Measurements from ENCODE around the gene DNAJC16. TPM values are rescaled to one million over a fixed set of nuclear protein-coding genes. Genes with fewer than 3 reads are reported as not detected.

Gene DNAJC16
- total and polyA plus RNA-seq, 2 of the 13 experiments (the other 11 are each of a cell fraction or from before 2014, with no cell fraction given), result 11.4 to 15.4 TPM

DNA sequence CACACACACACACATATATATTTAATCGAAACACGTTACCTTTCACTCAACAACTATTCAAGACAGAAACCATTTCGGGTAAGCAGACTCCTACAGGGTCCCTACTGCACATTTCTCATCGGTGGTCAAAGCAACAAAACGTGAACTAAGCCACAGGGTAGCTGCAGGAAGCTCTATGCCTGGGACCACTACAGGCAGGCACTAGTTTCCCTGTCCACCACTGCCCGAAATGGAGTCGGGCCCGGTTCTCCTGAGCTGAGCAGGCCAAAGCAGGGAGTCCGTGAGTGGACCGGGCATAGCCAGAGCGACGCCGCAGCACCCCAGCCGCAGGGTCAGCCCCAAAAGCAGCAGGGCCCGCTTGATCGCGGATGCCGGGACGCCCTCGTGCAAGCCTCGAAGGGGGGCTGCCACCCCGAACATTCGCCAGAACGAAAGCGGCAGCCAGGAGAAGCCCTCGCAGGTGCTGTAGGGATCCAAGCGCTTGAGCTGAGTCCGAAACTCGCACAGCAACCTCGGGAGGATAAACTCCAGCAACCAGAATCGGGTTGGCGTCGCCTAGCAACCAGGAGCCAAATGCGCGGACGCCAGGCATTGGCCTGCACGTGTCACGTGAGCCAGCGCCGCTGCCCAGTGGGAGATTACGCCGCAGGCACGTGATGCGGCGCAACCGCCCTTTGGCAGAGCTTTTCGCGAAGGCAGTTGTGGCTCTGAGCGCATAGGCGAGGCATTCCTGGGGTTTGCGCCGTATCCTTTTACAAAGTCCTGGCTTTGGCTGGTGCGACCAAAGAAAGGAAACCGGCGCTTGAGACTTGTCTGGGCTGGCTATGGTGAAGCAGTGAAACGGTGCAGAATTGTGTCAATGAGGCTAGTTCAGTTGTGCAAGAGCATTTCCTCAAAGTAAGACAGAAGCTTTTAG lies 76.7 kb downstream of the DNAJC16 start (continued):
- TF ChIP-seq FOXK1 (CRISPR knock-in tag; IDR thresholded peaks at IDR 0.05; ENCODE audit: borderline replicate concordance, low read depth) (peak; percentile 74; the same call in 1 of the 2 replicates), REPIN1 (CRISPR knock-in tag; IDR thresholded peaks at IDR 0.05; ENCODE audit: borderline replicate concordance, low read depth) (peak; percentile 75), TBX2 (CRISPR knock-in tag; IDR thresholded peaks at IDR 0.05; ENCODE audit: borderline replicate concordance) (peak; percentile 91), SMAD9 (CRISPR knock-in tag; IDR thresholded peaks at IDR 0.05) (peak; percentile 97; the same call in 1 of the 2 replicates), HDAC1 (CRISPR knock-in tag; IDR thresholded peaks at IDR 0.05) (peak; percentile 85), SIN3A (IDR thresholded peaks at IDR 0.05; ENCODE audit: borderline replicate concordance, low read depth, low read length) (peak; percentile 49; the same call in 1 of the 2 replicates), HNF4G (IDR thresholded peaks at IDR 0.05; ENCODE audit: borderline replicate concordance, low read depth, low read length) (no peak), HNF4G (CRISPR knock-in tag; IDR thresholded peaks at IDR 0.05; ENCODE audit: borderline replicate concordance, low read depth) (no peak), ZFP36L2 (CRISPR knock-in tag; IDR thresholded peaks at IDR 0.05) (no peak), POGZ (CRISPR knock-in tag; IDR thresholded peaks at IDR 0.05) (peak; percentile 95), ZIK1 (CRISPR knock-in tag; IDR thresholded peaks at IDR 0.05; ENCODE audit: borderline replicate concordance, low read depth) (0 out of 2 replicates have a peak, but pooled peaks have one; percentile 39), CHD2 (IDR thresholded peaks at IDR 0.05; ENCODE audit: low read depth, low read length) (0 out of 2 replicates have a peak, but pooled peaks have one; percentile 23), ZBTB21 (CRISPR knock-in tag; IDR thresholded peaks at IDR 0.05) (0 out of 2 replicates have a peak, but pooled peaks have one; percentile 42), NCOA2 (CRISPR knock-in tag; IDR thresholded peaks at IDR 0.05) (peak; percentile 59), BORCS8-MEF2B (CRISPR knock-in tag; IDR thresholded peaks at IDR 0.05) (peak; percentile 93)
- TF ChIP-seq, protein P1, sequence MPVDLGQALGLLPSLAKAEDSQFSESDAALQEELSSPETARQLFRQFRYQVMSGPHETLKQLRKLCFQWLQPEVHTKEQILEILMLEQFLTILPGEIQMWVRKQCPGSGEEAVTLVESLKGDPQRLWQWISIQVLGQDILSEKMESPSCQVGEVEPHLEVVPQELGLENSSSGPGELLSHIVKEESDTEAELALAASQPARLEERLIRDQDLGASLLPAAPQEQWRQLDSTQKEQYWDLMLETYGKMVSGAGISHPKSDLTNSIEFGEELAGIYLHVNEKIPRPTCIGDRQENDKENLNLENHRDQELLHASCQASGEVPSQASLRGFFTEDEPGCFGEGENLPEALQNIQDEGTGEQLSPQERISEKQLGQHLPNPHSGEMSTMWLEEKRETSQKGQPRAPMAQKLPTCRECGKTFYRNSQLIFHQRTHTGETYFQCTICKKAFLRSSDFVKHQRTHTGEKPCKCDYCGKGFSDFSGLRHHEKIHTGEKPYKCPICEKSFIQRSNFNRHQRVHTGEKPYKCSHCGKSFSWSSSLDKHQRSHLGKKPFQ (CRISPR knock-in tag; IDR thresholded peaks at IDR 0.05; ENCODE audit: insufficient replicate concordance), result peak; percentile 75
- TF ChIP-seq, protein P2, sequence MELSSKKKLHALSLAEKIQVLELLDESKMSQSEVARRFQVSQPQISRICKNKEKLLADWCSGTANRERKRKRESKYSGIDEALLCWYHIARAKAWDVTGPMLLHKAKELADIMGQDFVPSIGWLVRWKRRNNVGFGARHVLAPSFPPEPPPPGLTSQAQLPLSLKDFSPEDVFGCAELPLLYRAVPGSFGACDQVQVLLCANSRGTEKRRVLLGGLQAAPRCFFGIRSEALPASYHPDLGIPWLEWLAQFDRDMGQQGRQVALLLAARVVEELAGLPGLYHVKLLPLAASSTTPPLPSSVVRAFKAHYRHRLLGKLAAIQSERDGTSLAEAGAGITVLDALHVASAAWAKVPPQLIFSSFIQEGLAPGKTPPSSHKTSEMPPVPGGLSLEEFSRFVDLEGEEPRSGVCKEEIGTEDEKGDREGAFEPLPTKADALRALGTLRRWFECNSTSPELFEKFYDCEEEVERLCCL (CRISPR knock-in tag; IDR thresholded peaks at IDR 0.05; ENCODE audit: borderline replicate concordance), result 0 out of 2 replicates have a peak, but pooled peaks have one; percentile 88
- TF ChIP-seq, protein P3, sequence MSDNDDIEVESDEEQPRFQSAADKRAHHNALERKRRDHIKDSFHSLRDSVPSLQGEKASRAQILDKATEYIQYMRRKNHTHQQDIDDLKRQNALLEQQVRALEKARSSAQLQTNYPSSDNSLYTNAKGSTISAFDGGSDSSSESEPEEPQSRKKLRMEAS (IDR thresholded peaks at IDR 0.05), result peak; percentile 99
- TF ChIP-seq, protein P4, sequence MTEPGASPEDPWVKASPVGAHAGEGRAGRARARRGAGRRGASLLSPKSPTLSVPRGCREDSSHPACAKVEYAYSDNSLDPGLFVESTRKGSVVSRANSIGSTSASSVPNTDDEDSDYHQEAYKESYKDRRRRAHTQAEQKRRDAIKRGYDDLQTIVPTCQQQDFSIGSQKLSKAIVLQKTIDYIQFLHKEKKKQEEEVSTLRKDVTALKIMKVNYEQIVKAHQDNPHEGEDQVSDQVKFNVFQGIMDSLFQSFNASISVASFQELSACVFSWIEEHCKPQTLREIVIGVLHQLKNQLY (CRISPR knock-in tag; IDR thresholded peaks at IDR 0.05), result peak; percentile 62; the same call in 1 of the 2 replicates
- TF ChIP-seq, protein P5, sequence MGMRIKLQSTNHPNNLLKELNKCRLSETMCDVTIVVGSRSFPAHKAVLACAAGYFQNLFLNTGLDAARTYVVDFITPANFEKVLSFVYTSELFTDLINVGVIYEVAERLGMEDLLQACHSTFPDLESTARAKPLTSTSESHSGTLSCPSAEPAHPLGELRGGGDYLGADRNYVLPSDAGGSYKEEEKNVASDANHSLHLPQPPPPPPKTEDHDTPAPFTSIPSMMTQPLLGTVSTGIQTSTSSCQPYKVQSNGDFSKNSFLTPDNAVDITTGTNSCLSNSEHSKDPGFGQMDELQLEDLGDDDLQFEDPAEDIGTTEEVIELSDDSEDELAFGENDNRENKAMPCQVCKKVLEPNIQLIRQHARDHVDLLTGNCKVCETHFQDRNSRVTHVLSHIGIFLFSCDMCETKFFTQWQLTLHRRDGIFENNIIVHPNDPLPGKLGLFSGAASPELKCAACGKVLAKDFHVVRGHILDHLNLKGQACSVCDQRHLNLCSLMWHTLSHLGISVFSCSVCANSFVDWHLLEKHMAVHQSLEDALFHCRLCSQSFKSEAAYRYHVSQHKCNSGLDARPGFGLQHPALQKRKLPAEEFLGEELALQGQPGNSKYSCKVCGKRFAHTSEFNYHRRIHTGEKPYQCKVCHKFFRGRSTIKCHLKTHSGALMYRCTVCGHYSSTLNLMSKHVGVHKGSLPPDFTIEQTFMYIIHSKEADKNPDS (CRISPR knock-in tag; IDR thresholded peaks at IDR 0.05), result no peak; the same call in none of the 2 replicates
- TF ChIP-seq, protein P6, sequence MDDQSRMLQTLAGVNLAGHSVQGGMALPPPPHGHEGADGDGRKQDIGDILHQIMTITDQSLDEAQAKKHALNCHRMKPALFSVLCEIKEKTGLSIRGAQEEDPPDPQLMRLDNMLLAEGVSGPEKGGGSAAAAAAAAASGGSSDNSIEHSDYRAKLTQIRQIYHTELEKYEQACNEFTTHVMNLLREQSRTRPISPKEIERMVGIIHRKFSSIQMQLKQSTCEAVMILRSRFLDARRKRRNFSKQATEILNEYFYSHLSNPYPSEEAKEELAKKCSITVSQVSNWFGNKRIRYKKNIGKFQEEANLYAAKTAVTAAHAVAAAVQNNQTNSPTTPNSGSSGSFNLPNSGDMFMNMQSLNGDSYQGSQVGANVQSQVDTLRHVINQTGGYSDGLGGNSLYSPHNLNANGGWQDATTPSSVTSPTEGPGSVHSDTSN (CRISPR knock-in tag; IDR thresholded peaks at IDR 0.05; ENCODE audit: borderline replicate concordance), result peak; percentile 65; the same call in 1 of the 2 replicates

Measured in HepG2 (cell line).